HL-60 (cell line): Measurements from ENCODE around the gene BHLHE41.
A peak's percentile ranks its signal among the peaks of the same experiment; 100 is the strongest.

Experiments
- DNase-seq, 2 experiments: peaks; one replicate each; pipeline ENCODE4 v3.0.0-alpha.2; 2010 to 2020; ENCODE audit warnings: low read depth in 1 of 2, low spot score in 1 of 2
- H3K27ac ChIP-seq: fragments of 250-450 bp; sonication (Bioruptor Pico); replicated peaks from 2 replicates; pipeline ENCODE4 v1.5.1; 2020; ENCODE audit warnings: mild to moderate bottlenecking, moderate library complexity
- H3K27me3 ChIP-seq: fragments of 250-450 bp; sonication (Bioruptor Pico); 2 replicates; pipeline ENCODE4 v1.5.1; 2021; ENCODE audit warnings: mild to moderate bottlenecking, moderate library complexity; ENCODE audit not compliant: insufficient read depth, poor library complexity, severe bottlenecking
- H3K4me3 ChIP-seq: replicated peaks from 2 replicates; pipeline ENCODE4 v1.5.1; 2011; ENCODE audit warnings: mild to moderate bottlenecking, control low read depth, low read length; ENCODE audit not compliant: insufficient read depth
- CTCF ChIP-seq: IDR thresholded peaks from one replicate; pipeline ENCODE4 v1.5.1; 2011; ENCODE audit warnings: low read length, control low read depth, inconsistent platforms; ENCODE audit not compliant: insufficient read depth
- GABPA ChIP-seq: IDR thresholded peaks from 2 replicates; pipeline ENCODE4 v1.6.1; 2012; ENCODE audit warnings: low read depth
- POLR2AphosphoS5 ChIP-seq: IDR thresholded peaks from 2 replicates; pipeline ENCODE4 v1.6.1; 2012; ENCODE audit warnings: low read depth
- REST ChIP-seq: IDR thresholded peaks from 2 replicates; pipeline ENCODE4 v1.6.1; 2012; ENCODE audit warnings: low read depth; ENCODE audit not compliant: insufficient replicate concordance
- SPI1 ChIP-seq: IDR thresholded peaks from 2 replicates; pipeline ENCODE4 v1.6.1; 2012; ENCODE audit warnings: low read depth, mild to moderate bottlenecking, borderline replicate concordance

BHLHE41 gene

DNA sequence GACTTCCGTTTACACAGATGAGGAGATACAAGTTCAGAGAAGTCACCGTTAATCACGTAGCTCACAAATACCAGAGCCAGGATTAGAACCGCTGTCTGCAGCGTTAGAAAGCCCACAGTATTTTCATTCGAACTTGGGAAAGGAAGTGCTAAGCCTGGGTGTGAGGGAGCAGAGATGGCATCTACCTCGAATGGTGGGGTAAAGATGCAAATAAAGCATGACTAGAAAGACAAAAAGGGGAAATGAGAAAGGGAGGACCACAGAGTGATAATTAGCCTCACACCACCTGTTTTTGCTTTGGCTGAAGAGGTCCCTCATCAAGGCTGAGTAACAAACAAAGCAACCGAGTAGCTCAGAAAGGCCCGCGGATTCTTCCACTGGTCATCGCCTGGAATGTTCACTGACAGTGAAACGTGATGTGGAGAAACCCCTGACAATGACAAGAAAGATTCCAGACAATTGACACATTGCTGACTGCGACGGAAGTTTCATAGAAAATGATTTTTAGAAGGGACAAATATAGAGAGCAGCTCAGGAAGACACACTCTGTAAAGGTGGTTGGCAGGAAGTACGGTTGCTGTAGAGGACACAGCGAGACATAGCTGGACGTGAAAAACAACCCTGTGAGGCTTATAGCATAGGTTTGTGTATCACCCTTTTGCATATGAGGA lies 31.5 kb upstream of the BHLHE41 start:
- DNase-seq: no peak
- TF ChIP-seq GABPA (no peak), CTCF (no peak), REST (no peak), POLR2AphosphoS5 (no peak), SPI1 (peak; percentile 73)
- Histone ChIP-seq H3K27me3 (no peaks in the 10 kb centered on the region), H3K27ac (no peak overlapping the region), H3K4me3 (no peak overlapping the region)

DNA sequence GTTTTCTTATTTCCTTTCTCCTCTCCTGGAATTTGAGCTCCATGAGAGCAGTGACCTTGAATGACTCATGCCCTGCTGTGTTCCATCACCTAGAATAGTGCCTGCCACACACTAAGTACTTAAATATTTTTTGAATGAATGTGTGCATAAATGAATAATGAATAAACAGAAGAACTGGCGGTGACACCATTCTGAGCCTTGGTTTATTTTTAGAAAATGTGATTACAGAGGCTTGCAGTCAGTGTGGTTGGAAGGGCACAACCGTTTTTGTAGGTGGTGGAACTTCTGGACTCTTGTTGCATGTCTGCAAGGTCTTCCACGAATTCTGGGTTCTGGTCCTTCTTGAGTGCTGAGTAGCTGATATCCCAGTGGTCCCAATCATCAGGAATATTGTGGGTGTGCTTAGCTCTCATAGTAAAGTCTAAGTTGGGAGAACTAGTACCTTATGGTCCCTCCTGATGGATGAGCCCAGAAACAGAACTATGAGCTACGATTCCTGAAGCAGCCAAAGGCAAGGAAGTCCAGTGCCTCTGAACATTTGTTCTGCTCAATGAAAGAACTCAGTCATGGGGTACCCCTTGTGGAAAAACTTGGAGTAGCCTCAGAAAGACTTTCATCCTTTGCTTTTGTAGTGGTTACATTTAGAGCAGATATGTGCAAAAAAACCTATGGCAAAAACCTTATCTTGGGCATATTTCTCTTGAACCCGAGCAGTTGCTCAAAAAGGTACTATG lies 28.8 kb upstream of the BHLHE41 start:
- TF ChIP-seq SPI1 (no peak), POLR2AphosphoS5 (no peak), GABPA (no peak), REST (no peak), CTCF (no peak)
- no peak for DNase-seq
- Histone ChIP-seq H3K27ac (no peak overlapping the region), H3K4me3 (no peak overlapping the region), H3K27me3 (no peaks in the 10 kb centered on the region)

DNA sequence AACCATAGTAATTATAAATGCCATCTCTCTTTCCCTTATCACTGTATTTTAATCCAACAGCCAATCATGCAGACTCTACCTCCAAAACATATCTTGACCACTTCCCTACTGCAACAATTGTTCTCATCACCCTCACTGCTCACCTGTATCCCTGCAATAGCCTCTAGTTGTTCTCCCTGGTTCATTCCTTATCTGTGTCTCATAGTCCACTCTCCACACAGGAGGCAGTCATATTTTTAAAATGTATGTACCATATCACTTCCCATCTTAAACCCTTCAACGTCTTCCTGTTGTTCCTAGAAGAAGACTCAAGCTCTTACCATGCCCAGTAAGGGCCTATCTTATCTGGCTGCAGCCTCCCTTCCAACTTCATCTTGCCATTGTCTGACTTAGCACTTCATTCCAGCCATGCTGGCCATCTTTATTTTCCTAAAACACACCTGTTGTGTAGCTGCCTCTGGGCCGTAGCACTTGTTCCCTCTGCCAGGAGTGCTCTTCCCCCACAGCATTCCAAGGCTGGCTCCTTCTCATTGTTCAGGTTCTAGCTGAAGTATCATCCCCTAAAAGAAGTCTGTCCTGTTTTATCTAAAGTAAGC lies 27.8 kb upstream of the BHLHE41 start:
- TF ChIP-seq CTCF (no peak), GABPA (no peak), SPI1 (no peak), REST (no peak), POLR2AphosphoS5 (no peak)
- DNase-seq: no peak
- no peak overlapping the region for H3K4me3 ChIP-seq
- no peaks in the 10 kb centered on the region for H3K27me3 ChIP-seq
- H3K27ac ChIP-seq: no peak overlapping the region
